Esophagus squamous epithelium (tissue), 4 donors: ENCODE results near the gene FBXL17.

Experiments
- POLR2A ChIP-seq, 4 donors: fragments of 450-650 bp; IDR thresholded peaks; one replicate each; pipeline ENCODE4 v1.6.1; 2017; ENCODE audit warnings: antibody characterized with exemption in 4 of 4, mild to moderate bottlenecking in 4 of 4, moderate library complexity in 3 of 4
- TF ChIP-seq, protein P1 (sequence below), 6 experiments: fragments of 450-650 bp in 4 of 6; fragments of 200-600 bp in 2 of 6; sonication (generic) in 2 of 6; IDR thresholded peaks; one replicate each; pipeline ENCODE4 v1.5.1; 2016 to 2019; ENCODE audit warnings: antibody characterized with exemption in 6 of 6, mild to moderate bottlenecking in 4 of 6, moderate library complexity in 4 of 6

DNA sequence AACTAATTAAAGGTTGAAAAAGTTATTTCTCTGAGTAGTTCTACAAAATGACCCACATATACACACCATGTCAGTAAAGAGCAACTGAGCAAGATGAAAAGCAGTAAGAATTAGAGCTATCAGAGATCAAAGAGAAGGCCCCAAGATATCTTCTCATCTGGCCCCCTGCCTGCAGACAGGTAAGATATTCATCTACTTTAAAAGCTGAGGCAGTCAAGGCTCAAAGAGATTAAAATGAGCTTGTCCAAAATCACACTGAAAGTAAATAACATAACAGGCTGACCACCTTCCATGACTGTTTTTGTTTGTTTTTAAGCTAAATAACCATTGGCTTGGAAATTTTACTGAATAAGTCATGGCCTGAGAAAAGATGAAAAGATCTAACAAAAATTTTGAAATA lies 266.2 kb downstream of the FBXL17 start:
- TF ChIP-seq, protein P1, sequence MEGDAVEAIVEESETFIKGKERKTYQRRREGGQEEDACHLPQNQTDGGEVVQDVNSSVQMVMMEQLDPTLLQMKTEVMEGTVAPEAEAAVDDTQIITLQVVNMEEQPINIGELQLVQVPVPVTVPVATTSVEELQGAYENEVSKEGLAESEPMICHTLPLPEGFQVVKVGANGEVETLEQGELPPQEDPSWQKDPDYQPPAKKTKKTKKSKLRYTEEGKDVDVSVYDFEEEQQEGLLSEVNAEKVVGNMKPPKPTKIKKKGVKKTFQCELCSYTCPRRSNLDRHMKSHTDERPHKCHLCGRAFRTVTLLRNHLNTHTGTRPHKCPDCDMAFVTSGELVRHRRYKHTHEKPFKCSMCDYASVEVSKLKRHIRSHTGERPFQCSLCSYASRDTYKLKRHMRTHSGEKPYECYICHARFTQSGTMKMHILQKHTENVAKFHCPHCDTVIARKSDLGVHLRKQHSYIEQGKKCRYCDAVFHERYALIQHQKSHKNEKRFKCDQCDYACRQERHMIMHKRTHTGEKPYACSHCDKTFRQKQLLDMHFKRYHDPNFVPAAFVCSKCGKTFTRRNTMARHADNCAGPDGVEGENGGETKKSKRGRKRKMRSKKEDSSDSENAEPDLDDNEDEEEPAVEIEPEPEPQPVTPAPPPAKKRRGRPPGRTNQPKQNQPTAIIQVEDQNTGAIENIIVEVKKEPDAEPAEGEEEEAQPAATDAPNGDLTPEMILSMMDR (IDR thresholded peaks at IDR 0.05) = no peak
- TF ChIP-seq POLR2A (IDR thresholded peaks at IDR 0.05) = no peak
